GM19240 (cell line): Measurements from ENCODE around the gene RBM27.
"Not testable (repeated sequence)": the region's sequence is repeated elsewhere in the genome, so short reads cannot be mapped to it uniquely, and the experiment has no call there.

ENCODE experiments used
- DNase-seq: peaks from one replicate; pipeline ENCODE4 v3.0.0; 2011; ENCODE audit warnings: low spot score; ENCODE audit not compliant: insufficient read length

Gene RBM27

GRCh38 chr5:146208916-146209522 lies 5.6 kb downstream of the RBM27 start:
- no peak for DNase-seq

DNA sequence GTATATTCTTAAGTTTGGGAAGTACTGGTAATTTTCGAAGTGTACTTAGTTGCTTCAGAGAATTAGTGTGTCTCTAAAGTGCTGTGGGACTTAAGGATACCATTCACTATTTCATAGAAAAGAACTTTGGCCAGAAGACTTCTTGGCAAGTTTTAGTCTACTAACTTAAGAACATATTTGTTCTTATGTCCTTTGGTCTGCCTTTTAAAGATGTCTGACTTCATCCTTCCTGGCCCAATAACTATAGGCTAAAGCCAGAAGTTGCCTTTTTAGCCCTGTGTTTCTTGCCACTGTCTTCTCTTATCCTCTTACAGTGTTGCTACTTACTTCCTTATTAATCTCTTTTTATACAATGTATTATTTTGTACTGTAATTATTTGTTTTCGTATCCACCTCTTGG lies 6.3 kb downstream of the RBM27 start:
- no peak for DNase-seq

DNA sequence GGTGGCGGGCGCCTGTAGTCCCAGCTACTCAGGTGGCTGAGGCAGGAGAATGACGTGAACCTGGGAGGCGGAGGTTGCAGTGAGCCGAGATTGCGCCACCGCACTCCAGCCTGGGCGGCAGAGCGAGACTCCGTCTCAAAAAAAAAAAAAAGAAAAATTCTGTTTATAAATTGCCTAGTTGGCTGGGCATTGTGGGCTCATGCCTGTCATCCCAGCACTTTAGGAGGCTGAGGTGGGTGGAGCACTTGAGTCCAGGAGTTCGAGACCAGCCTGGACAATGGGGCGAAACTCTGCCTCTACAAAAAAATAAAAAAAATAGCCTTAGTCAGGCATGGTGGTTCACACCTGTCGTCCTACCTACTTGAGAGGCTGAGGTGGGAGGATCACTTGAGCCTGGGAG lies 7.4 kb downstream of the RBM27 start:
- DNase-seq, result not testable (repeated sequence)

GRCh38 chr5:146213210-146213826 lies 9.9 kb downstream of the RBM27 start:
- no peak for DNase-seq

GRCh38 chr5:146214881-146215280 lies 11.5 kb downstream of the RBM27 start:
- not testable (repeated sequence) for DNase-seq

DNA sequence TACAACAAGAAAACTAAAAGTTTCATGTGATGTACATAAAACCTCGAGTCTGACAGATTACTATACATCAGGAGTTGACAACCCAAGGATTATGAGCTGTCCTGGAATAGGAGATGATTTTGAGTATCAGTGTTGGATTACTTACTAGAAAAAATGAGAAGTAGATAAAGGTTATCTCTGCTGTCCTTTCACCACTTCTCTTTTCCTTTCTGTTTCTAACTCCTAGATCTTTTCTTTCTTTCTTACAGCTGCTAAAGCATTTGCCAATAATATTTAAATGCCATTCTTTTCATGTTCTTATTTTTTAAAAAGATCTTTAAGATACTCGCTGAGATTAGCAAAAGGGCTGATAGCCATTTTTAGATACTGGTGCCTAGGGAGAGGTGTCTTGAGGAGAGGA lies 14.8 kb downstream of the RBM27 start:
- DNase-seq, result no peak

- DNase-seq, result no peak
Observed at GRCh38 chr5:146219243-146219642, 15.8 kb downstream of the RBM27 start.

DNA sequence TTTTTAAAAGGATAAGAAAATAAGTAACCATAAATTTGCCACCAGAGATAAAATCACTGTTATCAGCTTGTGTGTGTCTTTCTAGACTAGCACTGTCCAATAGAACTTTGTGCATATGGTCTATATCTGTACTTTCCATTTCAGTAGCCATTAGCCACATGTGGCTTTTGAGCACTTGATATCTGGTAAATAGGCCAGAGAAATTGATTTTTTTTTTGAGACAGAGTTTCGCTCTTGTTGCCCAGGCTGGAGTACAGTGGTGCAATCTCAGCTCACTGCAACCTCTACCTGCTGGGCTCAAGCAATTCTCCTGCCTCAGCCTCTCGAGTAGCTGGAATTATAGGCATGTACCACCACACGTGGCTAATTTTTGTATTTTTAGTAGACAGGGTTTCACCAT lies 17.8 kb downstream of the RBM27 start:
- no peak for DNase-seq

DNA sequence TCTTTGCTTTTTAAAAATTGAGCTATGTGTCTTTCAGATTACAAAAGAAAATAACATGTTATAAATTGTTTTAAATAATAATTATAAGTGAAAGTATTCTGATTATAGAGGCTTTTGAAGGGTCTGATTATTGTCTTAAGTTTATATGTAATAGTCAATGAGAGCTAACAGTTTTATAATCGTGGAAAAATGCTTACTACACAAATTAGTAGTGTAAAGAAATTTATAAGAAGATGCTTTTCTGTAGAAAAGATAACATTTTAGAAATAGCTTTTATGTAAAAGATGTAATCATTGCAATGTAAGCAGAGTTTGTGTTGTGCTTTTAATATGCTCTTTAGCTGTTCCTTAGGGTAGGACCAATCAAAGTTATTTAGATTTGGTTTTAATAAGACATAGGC lies 18.6 kb downstream of the RBM27 start:
- DNase-seq, result no peak

DNA sequence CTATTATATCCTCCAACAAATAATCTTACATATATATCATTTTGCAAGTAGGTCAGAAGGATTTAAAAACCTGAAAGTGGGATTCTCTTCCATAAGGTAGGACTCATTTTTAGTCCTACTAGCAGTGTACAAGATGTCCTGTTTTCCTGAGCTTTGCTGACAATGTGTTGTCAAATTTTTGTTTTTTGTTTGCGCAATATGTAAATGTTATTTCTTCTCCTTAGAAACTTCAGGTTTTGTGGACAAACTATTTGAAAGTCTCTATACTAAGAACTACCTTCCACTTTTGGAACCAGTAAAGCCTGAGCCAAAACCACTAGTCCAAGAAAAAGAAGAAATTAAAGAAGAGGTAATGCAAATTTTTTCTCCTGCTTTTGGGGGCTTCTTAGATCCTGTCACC lies 19.8 kb downstream of the RBM27 start:
- no peak for DNase-seq

- no peak for DNase-seq
Observed at GRCh38 chr5:146229222-146229621, 25.8 kb downstream of the RBM27 start.

GRCh38 chr5:146232223-146232622 lies 28.8 kb downstream of the RBM27 start:
- DNase-seq, result no peak

GRCh38 chr5:146233441-146233840 lies 30.0 kb downstream of the RBM27 start:
- no peak for DNase-seq

DNA sequence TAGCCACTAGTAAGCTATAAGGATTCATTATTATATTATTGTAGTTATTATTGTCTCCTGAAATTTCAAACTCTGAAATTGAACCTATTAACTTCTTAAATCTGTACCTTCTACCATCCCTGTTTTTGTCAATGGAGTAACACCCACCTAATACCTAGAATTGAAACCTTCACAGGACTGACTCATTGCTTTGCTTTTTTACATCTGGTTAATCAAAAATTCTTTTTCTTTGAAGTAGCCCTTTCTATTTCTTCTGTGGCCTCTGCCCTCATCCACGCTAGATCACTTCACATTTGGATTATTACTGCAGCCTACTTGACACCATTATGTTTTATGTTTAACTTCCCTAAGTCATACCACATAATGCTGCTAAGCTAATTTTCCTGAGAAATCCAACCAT lies 35.6 kb downstream of the RBM27 start:
- no peak for DNase-seq

DNA sequence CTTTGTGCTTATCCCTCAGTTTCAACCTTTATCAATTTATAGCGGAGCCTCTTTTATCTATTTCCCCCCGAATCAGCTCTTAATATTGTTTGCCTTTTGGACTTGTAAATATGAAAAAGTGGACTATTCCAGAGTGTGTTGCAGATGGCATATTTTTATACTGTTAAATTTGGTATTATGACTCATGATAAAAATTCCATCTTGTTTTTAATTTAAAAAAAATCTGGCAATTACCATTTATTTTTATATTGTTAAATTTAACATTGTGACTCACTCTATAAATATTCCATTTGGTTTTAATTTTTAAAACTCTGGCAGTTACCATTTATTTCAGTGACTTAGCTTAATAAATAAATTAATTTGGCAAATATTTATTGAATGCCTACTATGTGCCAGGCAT lies 37.5 kb downstream of the RBM27 start:
- no peak for DNase-seq

DNA sequence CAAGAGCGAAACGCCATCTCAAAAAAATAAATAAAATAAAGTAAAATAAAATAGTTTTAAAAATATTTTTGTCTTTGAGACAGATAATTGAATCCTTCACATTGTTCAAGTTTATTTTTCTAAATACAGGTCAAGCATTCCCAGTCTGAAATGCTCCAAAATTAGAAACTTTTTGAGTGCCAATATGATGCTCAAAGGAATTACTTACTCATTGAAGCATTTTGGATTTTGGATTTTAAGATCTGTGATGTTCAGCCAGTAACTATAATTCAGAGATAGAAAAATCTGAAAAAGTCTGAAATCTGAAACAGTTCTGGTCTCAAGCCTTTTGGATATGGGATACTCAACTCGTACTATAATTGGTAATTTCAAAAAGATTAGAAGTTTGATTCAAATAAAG lies 39.8 kb downstream of the RBM27 start:
- no peak for DNase-seq

DNA sequence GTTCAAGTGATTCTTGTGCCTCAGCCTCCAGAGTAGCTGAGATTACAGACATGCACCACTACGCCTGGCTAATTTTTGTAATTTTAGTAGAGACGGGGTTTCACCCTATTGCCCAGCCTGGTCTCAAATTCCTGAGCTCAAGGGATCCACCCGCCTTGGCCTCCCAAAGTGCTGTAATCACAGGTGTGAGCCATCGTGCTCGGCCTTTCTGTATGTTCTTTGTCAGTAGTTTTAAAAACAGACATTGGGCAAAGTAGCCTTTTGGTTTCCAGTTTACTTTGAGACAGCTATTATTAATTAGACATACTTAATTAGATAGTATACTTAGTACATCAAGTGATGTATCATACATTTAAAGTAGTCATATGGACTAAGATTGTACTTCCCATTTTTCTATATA lies 45.2 kb downstream of the RBM27 start:
- DNase-seq, result no peak

DNA sequence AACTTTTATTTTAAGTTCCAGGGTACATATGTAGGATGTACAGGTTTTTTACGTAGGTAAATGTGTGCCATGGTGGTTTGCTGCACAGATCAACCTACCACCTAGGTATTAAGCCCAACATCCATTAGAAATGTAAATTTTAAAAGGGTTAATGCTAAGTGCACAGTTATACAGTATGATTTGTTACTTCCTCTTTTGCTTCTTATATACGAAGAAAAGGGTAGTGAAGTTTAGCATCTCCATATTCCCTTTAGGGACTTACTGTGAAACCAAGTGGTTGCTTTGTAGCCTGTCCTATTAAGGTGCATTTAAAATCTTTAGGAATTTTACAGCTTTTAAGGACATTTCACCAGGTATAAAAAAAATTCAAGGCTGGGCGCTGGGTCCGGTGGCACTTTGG lies 46.4 kb downstream of the RBM27 start:
- no peak for DNase-seq
